ENCODE measurements around the gene TFE3.

TFE3 gene

GRCh38 chrX:49043220-49043986, at the start of gene TFE3:
TSS of gene TFE3 (minus strand) at chrX:49043357. CDS start at chrX:49043226, 131 bp downstream.
- peak; percentile 99 for DNase-seq

- DNase-seq, result no peak
These were observed 46.4 kb upstream of the TFE3 start for GRCh38 chrX:49089553-49089952.

- no peak for DNase-seq
These were observed 39.2 kb upstream of the TFE3 start for GRCh38 chrX:49082271-49082871.

GRCh38 chrX:49079489-49080428, 36.6 kb upstream of the TFE3 start, which contains the start of gene WDR45:
TSS of gene WDR45 (minus strand) at chrX:49079887. CDS start at chrX:49078095, 1,792 bp downstream.
- DNase-seq, result peak; percentile 55

- DNase-seq, result no peak
These were observed 34.8 kb upstream of the TFE3 start for GRCh38 chrX:49077941-49078340.

- no peak for DNase-seq
These were observed 32.2 kb upstream of the TFE3 start for GRCh38 chrX:49075347-49075746.

GRCh38 chrX:49073601-49074575, 30.7 kb upstream of the TFE3 start, which contains the start of gene PRAF2:
TSS of gene PRAF2 (minus strand) at chrX:49074002. CDS start at chrX:49073987, 15 bp downstream.
- peak; percentile 94 for DNase-seq

- DNase-seq, result no peak
These were observed 29.5 kb upstream of the TFE3 start for GRCh38 chrX:49072712-49073095.

- DNase-seq, result no peak
These were observed 28.9 kb upstream of the TFE3 start for GRCh38 chrX:49071877-49072711.

- no peak for DNase-seq
These were observed 27.8 kb upstream of the TFE3 start for GRCh38 chrX:49070988-49071387.

- DNase-seq, result no peak
These were observed 25.9 kb upstream of the TFE3 start for GRCh38 chrX:49069038-49069437.

GRCh38 chrX:49067285-49068120, 24.3 kb upstream of the TFE3 start:
- no peak for DNase-seq

GRCh38 chrX:49066690-49067089, 23.5 kb upstream of the TFE3 start:
- DNase-seq, result no peak

- no peak for DNase-seq
These were observed 23.1 kb upstream of the TFE3 start for GRCh38 chrX:49066278-49066677.

- no peak for DNase-seq
These were observed 21.6 kb upstream of the TFE3 start for GRCh38 chrX:49064735-49065134.

- DNase-seq, result no peak
These were observed 21.1 kb upstream of the TFE3 start for GRCh38 chrX:49064303-49064702.

- DNase-seq, result no peak
These were observed 20.6 kb upstream of the TFE3 start for GRCh38 chrX:49063715-49064114.

- DNase-seq, result no peak
These were observed 18.8 kb upstream of the TFE3 start for GRCh38 chrX:49061916-49062315.

- DNase-seq, result no peak
These were observed 18.3 kb upstream of the TFE3 start for GRCh38 chrX:49061490-49061889.

GRCh38 chrX:49060914-49061313, 17.8 kb upstream of the TFE3 start:
- no peak for DNase-seq

Measured in NCI-H345 (cell line).